Frontal cortex (tissue), 4 donors: Measurements from ENCODE around the gene LTF. TPM values are rescaled to one million over a fixed set of nuclear protein-coding genes. Genes with fewer than 3 reads are reported as not detected.

ENCODE experiments used
- DNase-seq, 2 donors: peaks; one replicate each; pipeline ENCODE4 v3.0.0; 2012; ENCODE audit warnings: low spot score in 2 of 2
- FAIRE-seq: peaks from 2 replicates; lab custom pipeline; 2012; peaks lifted over from hg19 to GRCh38; lab: Jason Lieb, UNC
- total RNA-seq: library from RNA; depleted of rRNA; stranded (reverse); fragments of >200 nt; gene quantifications from one replicate; pipeline ENCODE4 v1.2.3, GENCODE V29; 2014
- donor health status: control.
- donor health status: control.
- donor health status: control.

The LTF gene
- total RNA-seq, 1 donor from 2014 or later, result 0.41 TPM

DNA sequence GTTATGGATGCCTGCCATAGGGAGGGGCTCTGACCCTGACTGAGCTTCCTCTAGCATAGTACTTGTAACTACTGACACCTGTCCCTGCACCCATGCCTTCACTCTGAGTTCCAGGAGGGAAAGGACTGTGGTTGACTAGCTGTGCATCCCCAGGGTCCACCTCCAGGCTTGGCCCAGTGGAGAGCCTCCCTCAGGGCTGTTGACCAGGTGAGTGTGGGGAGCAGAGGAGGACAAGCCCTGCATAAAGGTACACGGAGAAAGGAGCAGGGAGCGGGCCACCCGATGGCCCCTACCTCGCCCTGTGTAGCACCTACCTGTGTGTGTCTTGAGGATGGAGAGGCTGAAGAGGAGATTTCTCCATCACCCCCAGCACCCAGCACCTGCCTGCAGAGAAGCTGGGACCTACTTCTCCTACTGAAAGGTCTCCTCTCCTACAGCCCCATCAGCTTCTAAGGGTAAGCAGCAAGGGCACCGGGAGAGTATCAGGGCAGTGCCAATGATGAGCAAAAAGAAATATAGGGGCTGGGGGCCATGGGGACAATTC lies 6.7 kb upstream of the LTF start:
- FAIRE-seq (no peak), DNase-seq (no peak)

DNA sequence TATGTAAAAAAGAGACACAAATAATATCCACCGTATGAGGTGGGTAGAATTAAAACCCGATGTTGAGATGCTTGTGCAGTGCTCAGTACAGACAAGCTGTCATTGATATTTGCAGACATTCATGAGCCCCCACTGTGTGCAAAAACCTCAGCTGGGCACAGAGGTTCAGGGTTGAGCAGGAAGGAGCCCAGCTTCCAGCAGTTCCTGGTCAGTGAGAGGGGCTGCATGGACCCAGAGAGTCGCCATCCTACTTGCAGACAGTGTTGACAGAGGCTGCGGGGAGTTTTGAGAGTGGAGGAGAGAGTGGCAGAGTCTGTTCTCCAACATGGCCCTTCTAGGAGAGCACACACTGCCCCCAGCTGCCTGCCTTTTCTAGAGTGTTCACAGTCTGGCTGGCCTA lies 6.1 kb upstream of the LTF start:
- DNase-seq (no peak), FAIRE-seq (no peak)

DNA sequence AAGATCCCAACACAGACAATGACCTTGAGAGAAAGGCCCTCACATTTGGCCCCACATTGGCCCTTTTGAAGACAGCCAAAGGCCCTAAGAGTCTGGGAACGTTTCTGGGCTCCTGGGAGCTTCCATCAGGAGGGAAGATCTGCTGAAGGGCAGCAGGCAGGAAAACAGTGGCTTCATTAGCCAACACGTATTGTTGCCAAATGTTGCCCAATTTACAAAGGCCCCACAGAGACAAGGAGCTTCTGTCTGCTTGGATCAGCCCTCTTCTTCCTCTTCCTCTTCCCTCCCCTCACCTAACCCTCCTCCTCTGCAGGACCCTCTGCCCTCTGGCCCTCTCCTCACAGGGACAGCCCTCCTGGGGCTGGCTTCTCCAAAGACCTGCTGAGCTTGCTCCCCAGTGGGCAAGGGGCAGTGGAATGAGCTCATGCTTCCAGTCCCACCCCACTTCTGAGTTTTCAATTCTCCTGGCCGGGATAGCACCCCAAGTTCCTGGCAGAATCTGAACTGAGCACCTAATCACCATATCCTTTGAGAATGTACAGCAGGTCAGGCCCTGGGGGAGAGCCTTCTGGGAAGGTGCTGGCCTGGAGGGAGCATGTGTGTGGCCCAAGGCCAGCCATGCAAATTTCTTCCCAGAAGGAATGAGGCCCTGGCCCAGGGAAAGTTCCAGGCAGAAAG lies 5.1 kb upstream of the LTF start:
- DNase-seq (no peak), FAIRE-seq (no peak)

DNA sequence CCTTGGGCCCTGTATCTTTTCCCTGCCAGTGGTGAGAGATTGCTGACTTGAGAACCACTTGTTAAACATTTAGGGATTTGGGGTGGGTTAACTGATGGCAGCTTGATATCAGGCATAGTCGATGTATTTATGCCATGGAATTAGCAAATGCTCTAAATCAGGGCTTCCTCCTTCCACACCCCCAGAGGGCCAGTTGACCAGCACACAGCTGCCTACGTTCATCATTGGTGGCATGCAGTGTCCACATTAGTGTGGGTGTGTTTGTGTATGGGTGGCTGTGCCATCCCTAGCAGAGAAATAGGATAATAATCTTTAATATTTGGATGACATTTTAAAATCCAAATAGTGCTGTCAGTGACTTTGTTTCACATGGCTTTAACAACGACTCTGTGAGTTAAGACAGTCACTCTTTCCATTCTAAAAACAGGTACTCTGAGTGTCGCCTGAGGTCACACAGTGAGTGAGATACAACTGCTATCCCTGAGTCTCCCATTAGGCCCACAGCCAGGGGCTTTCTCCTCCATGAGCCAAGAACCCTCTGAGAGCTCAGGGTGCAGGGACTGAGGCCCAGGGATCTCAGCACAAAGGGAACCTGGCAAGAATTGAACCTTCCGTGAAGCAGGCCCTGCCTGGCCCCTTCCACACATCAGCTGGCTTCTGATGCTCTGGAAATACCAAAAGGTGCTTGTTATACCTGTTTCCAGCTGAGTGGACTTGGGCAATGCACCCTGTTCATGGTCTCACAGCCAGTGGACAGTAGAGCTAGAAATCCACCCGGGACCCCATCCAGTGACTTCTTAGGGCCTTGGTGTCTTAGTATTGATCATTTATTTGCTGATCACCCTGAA lies 4.3 kb upstream of the LTF start:
- DNase-seq, result no peak
- FAIRE-seq, result no peak

DNA sequence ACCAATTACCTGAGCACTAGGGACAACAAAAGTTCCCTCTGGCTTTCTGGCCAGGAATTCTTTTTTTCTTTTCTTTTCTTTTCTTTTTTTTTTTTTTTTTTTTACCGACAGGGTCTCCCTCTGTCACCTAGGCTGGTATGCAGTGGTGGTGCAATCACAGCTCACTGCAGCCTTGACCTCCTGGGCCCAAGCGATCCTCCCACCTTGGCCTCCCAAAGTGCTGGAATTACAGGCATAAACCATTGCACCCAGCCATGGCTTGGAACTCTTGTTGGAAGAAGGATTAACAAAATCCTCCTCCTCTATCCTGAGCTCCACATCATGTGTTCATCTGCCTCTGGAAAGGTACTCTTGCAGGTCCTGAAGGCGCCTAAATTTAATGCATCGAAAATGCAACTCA lies 2.9 kb upstream of the LTF start:
- no peak for FAIRE-seq
- DNase-seq, result no peak

DNA sequence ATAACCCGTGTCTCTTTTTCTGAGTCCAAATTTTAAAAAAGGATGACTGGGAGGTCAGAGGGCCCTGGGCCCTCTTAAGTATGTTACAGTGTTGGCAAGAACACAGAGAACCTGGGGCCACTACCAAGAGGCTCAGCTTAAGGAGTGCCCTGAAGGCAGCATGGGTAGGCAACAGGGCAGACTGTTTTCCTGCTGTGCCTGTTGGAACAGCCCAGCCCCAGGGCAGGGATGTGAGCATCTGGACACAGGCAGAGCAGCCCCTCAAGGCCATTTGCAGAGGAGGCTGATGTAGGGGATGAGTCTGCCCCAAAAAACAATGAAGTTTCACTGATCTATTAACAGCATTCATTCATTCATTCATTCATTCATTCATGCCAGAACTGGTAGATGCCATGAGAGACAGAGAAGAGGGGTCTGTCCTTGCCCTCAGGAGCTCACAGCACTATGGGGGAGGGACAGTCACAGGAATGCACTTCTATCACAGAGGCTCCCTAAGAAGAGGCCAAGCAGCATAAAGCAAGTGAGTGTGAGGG lies 2.2 kb upstream of the LTF start:
- FAIRE-seq (no peak), DNase-seq (no peak)

DNA sequence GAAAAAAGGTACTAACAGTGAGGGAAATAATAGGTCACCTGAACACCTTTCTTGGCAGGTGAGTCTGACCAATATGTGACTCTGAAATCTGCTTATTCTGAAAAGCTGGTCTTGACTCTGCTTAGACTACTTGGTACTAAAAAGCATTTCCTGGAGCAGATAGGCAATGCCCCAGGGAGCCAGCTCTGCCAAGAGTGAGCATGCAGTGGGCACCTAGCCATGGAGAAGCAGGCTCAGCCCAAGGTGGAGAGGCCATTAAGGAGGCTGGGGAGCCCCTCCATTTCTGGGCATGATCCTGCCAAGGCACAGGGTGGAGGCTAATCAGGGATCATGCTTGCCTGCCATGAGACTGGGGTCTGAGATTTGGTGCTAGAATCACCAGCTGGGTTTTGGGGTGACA lies 1.6 kb upstream of the LTF start:
- DNase-seq (no peak), FAIRE-seq (no peak)

DNA sequence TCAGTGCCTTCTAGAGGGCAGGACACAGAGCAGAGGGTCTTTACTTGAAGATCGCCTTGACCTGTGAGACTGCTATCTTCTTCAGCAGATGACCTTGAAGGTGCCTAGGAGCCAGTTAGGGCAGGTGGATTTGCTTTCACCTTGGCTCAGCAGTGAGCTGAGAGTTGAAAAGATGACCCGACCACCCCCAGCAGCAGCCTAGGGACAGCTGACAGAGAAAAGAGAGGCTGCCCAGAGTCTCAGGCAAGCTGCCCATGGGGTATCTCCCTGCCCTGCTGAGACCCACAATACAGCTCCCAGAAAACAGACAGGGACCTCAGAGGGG lies 453 bp upstream of the LTF start:
- no peak for DNase-seq
- no peak for FAIRE-seq

DNA sequence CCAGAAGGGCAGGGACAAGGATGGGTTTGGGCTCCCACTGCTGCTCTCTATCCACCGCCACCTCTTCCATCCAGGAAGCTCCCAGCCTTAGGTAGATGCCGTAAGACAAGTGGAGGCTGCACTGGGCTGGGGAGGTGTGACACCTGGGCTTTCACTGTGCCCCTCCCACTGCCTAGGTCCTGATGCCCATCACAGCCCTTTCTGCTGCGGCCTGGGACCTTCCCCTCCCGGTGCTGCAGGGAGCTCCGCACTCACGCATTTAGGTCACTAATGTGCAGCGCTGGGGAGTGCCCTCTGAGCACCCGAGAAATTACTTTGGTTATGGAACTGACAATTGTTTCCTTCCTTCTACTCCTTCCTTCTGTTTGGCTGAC lies 850 bp downstream of the LTF start:
- FAIRE-seq, result no peak
- DNase-seq, result no peak

DNA sequence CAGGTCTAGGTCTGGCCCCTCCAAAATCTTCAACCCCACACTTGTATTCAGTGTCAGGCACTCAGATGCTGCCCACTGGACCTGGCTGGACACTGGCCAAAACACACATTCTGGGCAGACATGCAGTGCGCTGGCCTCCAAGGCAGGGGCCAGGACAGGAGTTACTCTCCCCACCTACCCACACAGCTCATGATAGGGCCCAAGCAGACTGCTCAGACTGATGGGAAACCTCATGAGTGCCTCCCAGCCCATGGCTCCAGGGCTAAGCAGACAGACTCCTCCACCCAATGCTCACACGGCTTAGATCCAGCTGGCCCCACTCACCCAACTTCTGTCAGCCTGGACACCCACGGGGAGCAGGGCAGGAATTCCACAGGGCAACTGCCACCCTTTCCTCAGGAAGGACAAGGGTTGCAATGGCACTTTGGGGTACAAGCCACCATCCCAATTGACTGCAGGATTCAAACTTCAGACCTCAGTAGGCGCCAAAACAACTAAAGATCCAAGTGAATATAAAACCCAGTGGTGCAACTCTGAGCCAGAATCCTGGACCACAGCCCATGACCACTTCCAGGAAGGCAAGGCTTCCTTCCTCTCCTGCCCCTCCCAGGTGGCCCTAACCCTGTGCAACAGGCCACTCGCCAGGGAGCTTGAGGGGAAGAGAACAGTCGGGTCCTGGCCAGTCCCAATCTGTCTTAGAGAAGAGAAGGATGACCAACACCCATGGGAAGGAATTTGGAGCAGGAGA lies 1.4 kb downstream of the LTF start:
- FAIRE-seq (no peak), DNase-seq (no peak)

DNA sequence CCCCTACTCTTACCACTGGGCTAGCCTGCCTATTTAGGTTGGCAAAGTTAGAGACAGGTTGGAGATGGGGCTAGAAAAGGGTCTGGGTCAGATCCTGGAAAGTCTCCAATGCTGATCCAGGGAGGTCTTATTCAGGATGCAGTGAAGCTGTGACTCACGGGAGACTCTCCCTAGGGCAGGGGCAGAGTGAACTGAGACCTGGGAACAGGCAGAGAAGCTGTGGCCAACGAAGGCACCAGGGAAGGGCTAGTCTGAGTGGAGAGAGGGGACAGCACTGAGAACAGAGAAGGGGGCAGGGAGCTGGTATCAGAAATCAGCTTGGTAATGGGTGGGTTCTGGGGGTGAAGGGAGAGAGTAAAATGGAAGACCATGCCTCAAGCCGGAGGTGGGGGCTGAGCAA lies 2.2 kb downstream of the LTF start:
- no peak for DNase-seq
- FAIRE-seq, result no peak

DNA sequence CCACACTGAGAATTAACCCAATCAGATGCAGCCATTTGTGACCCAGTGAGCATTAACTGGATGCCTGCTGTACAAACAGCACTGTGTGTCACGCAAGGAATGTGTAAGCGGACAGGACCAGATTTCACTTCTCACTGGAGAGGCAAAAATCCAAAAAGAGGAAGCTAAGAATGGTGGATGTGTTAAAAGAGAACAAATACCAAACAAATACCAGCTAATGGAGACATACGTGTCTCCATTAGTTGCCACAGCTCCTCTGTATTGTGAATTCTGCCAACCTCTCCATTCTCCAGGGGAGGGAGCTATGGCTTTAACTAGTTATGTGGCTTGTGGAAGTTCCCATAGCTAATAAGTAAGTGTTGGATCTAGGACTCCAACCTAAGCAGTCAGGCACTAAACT lies 2.6 kb downstream of the LTF start:
- no peak for FAIRE-seq
- no peak for DNase-seq

DNA sequence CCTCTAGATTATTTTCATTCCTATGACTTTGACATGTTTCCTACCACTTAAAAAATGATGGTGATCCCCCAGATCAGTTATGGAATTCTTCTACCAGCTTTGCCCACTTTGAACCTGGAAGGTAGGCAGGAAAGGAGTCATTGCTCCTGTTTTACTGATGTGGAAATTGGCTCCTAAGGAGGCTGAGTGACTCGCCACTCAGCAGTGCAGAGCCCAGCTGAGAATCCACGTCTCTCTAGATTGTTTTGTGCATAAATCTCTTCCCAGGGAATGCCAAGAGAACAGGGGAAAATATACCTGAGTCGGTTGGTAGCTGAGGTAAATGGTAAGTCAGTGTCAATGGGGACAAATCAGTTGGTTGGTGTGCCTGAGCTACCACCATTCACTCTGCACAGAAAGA lies 4.7 kb downstream of the LTF start:
- no peak for FAIRE-seq

DNA sequence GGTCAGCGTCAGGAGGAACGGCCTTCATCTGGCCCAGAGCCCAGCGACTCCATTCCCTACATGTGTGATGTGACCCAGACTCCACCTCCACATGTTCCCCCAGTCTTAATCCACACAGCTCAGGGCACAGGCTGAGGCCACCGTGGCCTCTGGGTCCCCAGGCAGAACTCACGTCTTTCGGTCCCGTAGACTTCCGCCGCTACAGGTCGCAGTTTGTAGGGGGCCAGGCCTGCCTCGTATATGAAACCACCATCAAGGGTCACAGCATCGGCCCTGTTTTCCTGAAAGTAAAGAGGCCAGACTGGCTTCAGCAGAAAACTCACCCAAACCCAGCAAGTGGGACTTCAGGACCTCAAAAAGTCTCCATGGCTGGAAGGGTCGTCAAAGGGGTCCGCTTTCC lies 8.6 kb downstream of the LTF start:
- DNase-seq, result no peak
- no peak for FAIRE-seq

More for the DNA sequence above, 4.7 kb downstream of the LTF start:
- DNase-seq, result no peak

DNA sequence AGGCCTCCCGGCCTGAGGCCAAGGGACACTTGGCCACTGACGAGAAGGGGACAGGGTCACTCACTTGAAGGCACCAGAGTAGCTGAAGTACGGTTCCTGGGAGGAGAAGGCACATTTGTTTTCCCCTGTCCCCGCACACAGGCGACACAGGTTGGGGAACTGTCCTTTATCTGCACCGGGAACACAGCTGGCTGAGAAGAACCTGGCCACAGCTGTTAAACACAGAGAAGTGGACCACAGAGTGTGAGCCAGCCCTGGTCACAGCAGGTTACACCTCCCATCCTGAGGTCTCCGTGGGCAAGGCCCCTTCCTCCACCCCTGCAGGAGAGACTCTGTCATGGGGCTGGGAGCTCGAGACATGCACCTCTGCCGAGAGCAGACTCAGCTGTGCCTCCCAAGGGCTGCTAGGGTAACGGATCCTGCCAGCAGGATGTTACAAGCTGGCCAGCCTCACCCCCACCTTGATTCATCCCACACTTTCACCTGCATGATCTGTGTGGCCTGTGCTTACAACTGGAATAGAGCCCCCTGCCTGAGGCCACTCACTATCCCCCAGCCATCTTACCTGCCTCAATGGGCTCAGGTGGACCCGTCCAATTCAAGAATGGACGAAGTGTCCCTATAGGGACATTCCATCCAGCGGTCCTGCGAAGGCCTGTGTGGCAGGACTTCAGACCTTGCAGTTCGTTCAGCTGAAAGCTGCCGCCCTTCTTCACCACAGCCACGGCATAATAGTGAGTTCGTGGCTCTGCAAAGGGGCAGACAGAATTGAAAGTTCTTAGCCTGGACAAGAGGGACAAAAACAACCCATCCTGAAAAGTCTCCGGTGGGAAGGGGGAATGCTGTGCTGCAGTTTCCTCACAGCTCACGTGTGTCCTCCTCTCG lies 9.2 kb downstream of the LTF start:
- FAIRE-seq (no peak), DNase-seq (no peak)

DNA sequence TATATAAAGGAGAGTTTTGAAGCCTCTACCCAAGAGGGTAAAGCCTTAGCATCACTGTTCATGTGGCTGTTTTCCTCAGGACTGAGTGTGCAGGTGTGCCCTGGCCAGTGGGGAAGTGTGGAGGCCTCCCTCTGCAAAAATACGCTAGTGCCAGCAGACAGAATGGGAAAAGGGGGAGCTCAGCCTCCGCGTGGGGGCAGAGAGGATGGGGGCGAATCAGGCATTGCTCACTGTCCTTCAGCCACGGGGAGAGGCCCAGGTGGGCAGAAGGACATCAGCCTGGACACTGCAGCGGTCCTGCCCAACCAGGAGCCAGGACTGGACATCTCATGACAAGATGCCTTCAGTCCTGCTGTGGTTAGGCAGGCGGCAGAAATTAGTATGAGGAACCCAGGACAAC lies 10.1 kb downstream of the LTF start:
- FAIRE-seq (no peak), DNase-seq (no peak)

DNA sequence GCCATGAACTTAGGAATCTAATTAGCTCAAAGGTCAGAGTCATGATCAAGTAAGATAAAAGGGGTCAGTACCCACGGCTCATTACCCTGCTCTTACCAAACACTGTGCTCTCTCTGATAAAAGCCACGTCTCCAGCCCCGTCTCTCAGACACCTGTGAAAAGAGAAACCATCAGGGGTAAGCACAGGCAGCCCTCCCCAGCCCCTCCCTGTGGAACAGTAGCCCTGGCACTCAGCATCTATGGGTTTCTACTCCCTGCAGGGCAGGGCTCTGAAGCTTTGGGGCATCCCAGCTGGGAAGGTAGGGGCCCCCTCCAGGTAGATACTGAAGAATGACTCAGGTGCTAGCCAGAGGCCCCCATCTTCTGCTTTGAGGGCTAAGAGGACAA lies 10.5 kb downstream of the LTF start:
- FAIRE-seq, result no peak
- DNase-seq, result no peak

DNA sequence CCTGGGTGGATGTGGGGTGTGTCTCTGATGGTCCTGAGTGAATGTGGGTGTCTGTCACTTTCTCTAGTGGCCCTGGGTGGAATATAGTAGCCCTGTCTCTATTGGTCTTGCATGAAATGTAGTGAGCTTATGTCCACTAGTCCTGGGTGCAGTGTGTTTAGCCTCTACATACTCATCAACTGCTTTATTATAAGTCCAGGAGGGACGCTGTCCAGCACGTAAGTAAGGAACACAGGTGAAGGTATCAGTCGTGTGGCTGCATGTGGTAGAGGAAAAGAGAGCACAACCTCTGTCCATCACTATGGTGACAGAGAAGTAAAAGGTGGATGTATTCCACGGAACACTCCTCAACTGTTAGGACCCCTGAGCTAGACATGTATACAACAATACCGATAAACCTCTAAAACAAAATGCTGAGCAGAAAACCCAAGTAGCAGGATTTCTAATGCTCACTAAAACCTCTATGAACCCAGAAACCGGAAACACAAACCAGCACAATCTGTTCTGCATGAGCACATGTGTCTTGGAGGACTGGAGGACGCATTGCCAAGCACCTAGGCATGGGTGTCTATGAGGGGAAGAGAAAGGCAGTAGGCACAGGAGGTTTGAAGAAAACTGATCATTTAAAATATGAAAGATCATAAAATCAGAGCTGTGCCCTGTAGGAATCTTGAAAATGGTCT lies 11.0 kb downstream of the LTF start:
- FAIRE-seq (no peak), DNase-seq (no peak)
